Bronchial epithelial cell (primary cell): ENCODE results near the gene SUCLA2. TPM values are rescaled to one million over a fixed set of nuclear protein-coding genes. Genes with fewer than 3 reads are reported as not detected.

ENCODE experiments used
- DNase-seq: peaks from one replicate; pipeline ENCODE4 v3.0.0-alpha.2; 2010; ENCODE audit warnings: low read depth
- FAIRE-seq: peaks from 2 replicates; lab custom pipeline; 2011; peaks lifted over from hg19 to GRCh38; lab: Jason Lieb, UNC
- H3K27me3 ChIP-seq: 2 replicates; pipeline ENCODE4 v1.5.1; 2011; ENCODE audit warnings: low read length; ENCODE audit not compliant: control insufficient read depth, insufficient read depth
- H3K36me3 ChIP-seq: 2 replicates; pipeline ENCODE4 v1.5.1; 2011; ENCODE audit warnings: low read length; ENCODE audit not compliant: control insufficient read depth, insufficient read depth
- H3K4me3 ChIP-seq: 2 replicates; pipeline ENCODE4 v1.5.1; 2011; ENCODE audit warnings: mild to moderate bottlenecking, low read depth, low read length, control low read depth
- CTCF ChIP-seq: IDR thresholded peaks from 2 replicates; pipeline ENCODE4 v1.5.1; 2011; ENCODE audit warnings: mild to moderate bottlenecking, moderate library complexity, low read length, control low read depth, inconsistent platforms; ENCODE audit not compliant: insufficient read depth, severe bottlenecking
- total RNA-seq: library from RNA; depleted of rRNA; stranded (reverse); fragments of >200 nt; gene quantifications from 2 replicates; pipeline ENCODE4 v1.2.1, GENCODE V29; 2014

The SUCLA2 gene
- total RNA-seq, 1 donor from 2014 or later, result 57.4 TPM

GRCh38 chr13:47934371-47934770 lies 66.7 kb downstream of the SUCLA2 start:
- DNase-seq, result no peak
- no peaks in the 10 kb centered on the region for H3K36me3 ChIP-seq
- no peak overlapping the region for H3K4me3 ChIP-seq
- no peak for TF ChIP-seq CTCF
- H3K27me3 ChIP-seq, result no peaks in the 10 kb centered on the region
- no peak for FAIRE-seq

GRCh38 chr13:47932950-47933923 lies 67.8 kb downstream of the SUCLA2 start:
- Histone ChIP-seq H3K36me3 (no peaks in the 10 kb centered on the region), H3K27me3 (no peaks in the 10 kb centered on the region), H3K4me3 (no peak overlapping the region)
- peak; percentile 5 for DNase-seq
- no peak for FAIRE-seq
- TF ChIP-seq CTCF, result no peak

DNA sequence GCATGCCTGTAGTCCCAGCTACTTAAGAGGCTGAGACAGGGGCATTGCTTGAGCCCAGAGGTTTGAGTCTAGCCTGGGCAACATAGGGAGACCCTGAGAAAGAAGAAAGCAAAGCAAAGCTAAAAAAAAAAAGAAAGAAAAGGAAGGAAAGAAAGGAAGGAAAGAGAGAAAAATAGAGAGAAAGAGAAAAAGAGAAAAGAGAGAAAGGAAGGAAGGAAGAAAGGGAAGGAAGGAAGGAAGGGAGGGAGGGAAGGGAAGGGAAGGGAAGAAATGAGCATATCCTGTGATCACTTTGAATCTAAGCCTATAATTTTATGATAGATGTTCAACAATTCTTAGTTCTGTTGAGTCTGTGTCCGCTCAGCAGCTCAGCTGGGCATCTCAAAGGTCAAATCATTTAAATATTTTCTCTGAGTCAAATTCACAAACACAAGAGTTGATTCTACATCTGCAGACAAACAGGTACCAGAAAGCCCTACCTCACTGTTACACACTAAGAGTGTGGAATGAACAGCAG lies 70.4 kb downstream of the SUCLA2 start:
- no peak for TF ChIP-seq CTCF
- Histone ChIP-seq H3K36me3 (no peaks in the 10 kb centered on the region), H3K4me3 (no peak overlapping the region), H3K27me3 (no peaks in the 10 kb centered on the region)
- no peak for FAIRE-seq
- no peak for DNase-seq

DNA sequence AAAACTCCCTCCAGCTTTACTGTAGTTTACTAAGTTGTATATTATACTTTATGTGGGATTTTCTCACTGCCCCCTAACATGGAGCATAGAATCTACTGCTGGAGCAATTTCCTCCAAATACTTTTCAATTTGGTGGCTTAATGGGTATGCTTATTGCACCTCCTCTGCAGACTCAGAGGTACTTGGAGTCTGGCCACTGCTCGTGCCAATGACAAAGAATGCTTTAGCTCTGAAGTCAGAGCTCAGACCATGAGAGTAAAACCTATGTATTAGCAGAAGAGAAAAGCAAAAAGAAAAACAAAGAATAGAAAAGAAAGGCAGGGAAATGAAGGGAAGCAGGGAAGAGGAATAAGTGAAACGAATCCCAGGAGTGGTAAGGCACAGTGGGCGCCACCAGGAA lies 71.9 kb downstream of the SUCLA2 start:
- DNase-seq, result no peak
- FAIRE-seq, result no peak
- Histone ChIP-seq H3K4me3 (no peak overlapping the region), H3K27me3 (no peaks in the 10 kb centered on the region), H3K36me3 (no peaks in the 10 kb centered on the region)
- no peak for TF ChIP-seq CTCF

DNA sequence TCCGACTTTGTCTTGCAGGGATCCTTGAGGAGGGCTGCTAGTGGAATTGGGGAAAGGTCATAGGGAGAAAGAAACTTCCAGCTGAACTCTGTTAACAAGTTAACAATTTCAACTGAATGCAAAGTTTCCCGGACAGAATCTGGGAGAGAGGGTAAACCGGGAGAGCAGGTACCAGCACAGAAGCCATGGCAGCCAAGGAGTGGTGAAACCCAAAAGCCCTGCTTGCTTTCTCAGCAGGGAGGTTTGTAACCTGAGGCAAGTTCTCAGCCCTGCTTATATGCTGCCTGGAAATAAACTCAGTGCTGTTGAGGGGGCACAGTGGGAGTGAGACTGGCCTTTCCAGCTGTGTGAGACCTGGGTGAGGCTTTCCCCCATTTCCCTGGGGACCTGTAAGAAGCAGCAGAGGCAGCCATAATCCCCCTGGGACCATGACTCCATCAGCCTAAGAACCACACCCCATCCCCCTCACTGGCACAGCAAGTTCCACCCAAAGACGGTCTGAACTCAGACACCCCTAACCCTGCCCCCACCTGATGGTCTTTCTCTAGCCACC lies 84.0 kb downstream of the SUCLA2 start:
- FAIRE-seq, result no peak
- DNase-seq, result no peak
- TF ChIP-seq CTCF, result no peak
- no peaks in the 10 kb centered on the region for H3K36me3 ChIP-seq
- no peak overlapping the region for H3K4me3 ChIP-seq
- H3K27me3 ChIP-seq, result no peaks in the 10 kb centered on the region
